SU-DHL-6 (cell line): ENCODE results near the gene HK1.

Experiments used
- CTCF ChIP-seq: fragments of 200-600 bp; sonication (generic); IDR thresholded peaks from one replicate; pipeline ENCODE4 v1.5.1; 2017; ENCODE audit warnings: antibody characterized with exemption, mild to moderate bottlenecking, low read length, moderate library complexity; ENCODE audit not compliant: insufficient read depth, poor library complexity, severe bottlenecking
- EZH2phosphoT487 ChIP-seq: fragments of 200-600 bp; sonication (generic), shearing (Covaris generic); conservative IDR thresholded peaks from 2 replicates; pipeline ENCODE4 v1.6.1; 2018; ENCODE audit warnings: mild to moderate bottlenecking, antibody characterized with exemption, low read length, moderate library complexity, mixed read lengths

GRCh38 chr10:69353977-69354635, 75.8 kb downstream of the HK1 start:
- TF ChIP-seq CTCF = no peak
- TF ChIP-seq EZH2phosphoT487 = no peak
